WTC11 (cell line): Measurements from ENCODE around the gene ZYG11B. TPM values are rescaled to one million over a fixed set of nuclear protein-coding genes. Genes with fewer than 3 reads are reported as not detected.
"Not testable (repeated sequence)": the region's sequence is repeated elsewhere in the genome, so short reads cannot be mapped to it uniquely, and the experiment has no call there.

Source experiments
- ATAC-seq: fragments of 200-7000 bp; cut with Tn5 transposase; 2 replicates; pipeline ENCODE4 v1.10.0; 2021; ENCODE audit warnings: mild to moderate bottlenecking, moderate library complexity
- CTCF ChIA-PET: fragments of 300-600 bp; sonication (Branson Sonifier 250); formaldehyde crosslinking; loops from one replicate; lab custom pipeline; 2021; ENCODE audit warnings: antibody characterized with exemption; lab: Charles Lee
- POLR2A ChIA-PET: fragments of 350-600 bp; sonication (Branson Sonifier 250); formaldehyde crosslinking; loops from one replicate; lab custom pipeline; 2021; ENCODE audit warnings: antibody characterized with exemption; lab: Charles Lee
- DNase-seq: peaks from one replicate; pipeline ENCODE4 v3.0.0; 2021; ENCODE audit warnings: low spot score
- H3K27ac Mint-ChIP-seq: 2 replicates; pipeline ENCODE4 v1.8.0; 2021; ENCODE audit warnings: mixed read lengths
- H3K27me3 Mint-ChIP-seq: 2 replicates; pipeline ENCODE4 v1.8.0; 2021; ENCODE audit warnings: low read depth, mild to moderate bottlenecking, moderate library complexity, mixed read lengths
- H3K36me3 Mint-ChIP-seq: 2 replicates; pipeline ENCODE4 v1.8.0; 2021; ENCODE audit warnings: mixed read lengths
- H3K4me1 Mint-ChIP-seq: 2 replicates; pipeline ENCODE4 v1.8.0; 2022; ENCODE audit warnings: mixed read lengths
- H3K4me3 Mint-ChIP-seq: 2 replicates; pipeline ENCODE4 v1.8.0; 2021; ENCODE audit warnings: mild to moderate bottlenecking, moderate library complexity, mixed read lengths
- H3K9me3 Mint-ChIP-seq: 2 replicates; pipeline ENCODE4 v1.8.0; 2021; ENCODE audit warnings: mixed read lengths
- ATF1 ChIP-seq: sonication (generic); formaldehyde crosslinking; IDR thresholded peaks from 2 replicates; pipeline ENCODE4 v1.8.1; 2023; ENCODE audit warnings: mild to moderate bottlenecking, moderate library complexity, missing genetic modification reagents
- ESRRA ChIP-seq: sonication (generic); formaldehyde crosslinking; IDR thresholded peaks from 2 replicates; pipeline ENCODE4 v1.8.1; 2022; ENCODE audit warnings: mild to moderate bottlenecking, missing genetic modification reagents, borderline replicate concordance
- ETV6 ChIP-seq: sonication (generic); formaldehyde crosslinking; IDR thresholded peaks from 2 replicates; pipeline ENCODE4 v1.8.1; 2022; ENCODE audit warnings: mild to moderate bottlenecking, missing genetic modification reagents
- GABPB1 ChIP-seq: sonication (generic); formaldehyde crosslinking; IDR thresholded peaks from 2 replicates; pipeline ENCODE4 v1.8.1; 2023; ENCODE audit warnings: mild to moderate bottlenecking, missing genetic modification reagents
- GRHL2 ChIP-seq: fragments of 250-450 bp; sonication (Bioruptor Pico); IDR thresholded peaks from 2 replicates; pipeline ENCODE4 v1.8.0; 2022; ENCODE audit warnings: mild to moderate bottlenecking, moderate library complexity; ENCODE audit not compliant: insufficient replicate concordance, severe bottlenecking
- HMGA2 ChIP-seq: fragments of 250-450 bp; sonication (Bioruptor Pico); IDR thresholded peaks from 2 replicates; pipeline ENCODE4 v1.4.0; 2021; ENCODE audit warnings: mild to moderate bottlenecking, moderate library complexity
- JAZF1 ChIP-seq: fragments of 250-450 bp; sonication (Bioruptor Pico); IDR thresholded peaks from 2 replicates; pipeline ENCODE4 v1.9.0; 2021; ENCODE audit warnings: moderate library complexity, mild to moderate bottlenecking, inconsistent platforms
- MYBL2 ChIP-seq: sonication (generic); formaldehyde crosslinking; IDR thresholded peaks from 2 replicates; pipeline ENCODE4 v1.8.1; 2023; ENCODE audit warnings: mild to moderate bottlenecking, moderate library complexity, missing genetic modification reagents
- NFE2L1 ChIP-seq: sonication (generic); formaldehyde crosslinking; IDR thresholded peaks from 2 replicates; pipeline ENCODE4 v1.8.1; 2023; ENCODE audit warnings: missing genetic modification reagents
- NR2C2 ChIP-seq: sonication (generic); formaldehyde crosslinking; IDR thresholded peaks from 2 replicates; pipeline ENCODE4 v1.8.0; 2022; ENCODE audit warnings: mild to moderate bottlenecking, missing genetic modification reagents
- OVOL2 ChIP-seq: fragments of 250-450 bp; sonication (Bioruptor Pico); IDR thresholded peaks from 2 replicates; pipeline ENCODE4 v1.9.0; 2021; ENCODE audit warnings: mild to moderate bottlenecking, borderline replicate concordance
- SMAD3 ChIP-seq: sonication (generic); formaldehyde crosslinking; IDR thresholded peaks from 2 replicates; pipeline ENCODE4 v1.8.0; 2022; ENCODE audit warnings: missing genetic modification reagents, mild to moderate bottlenecking, borderline replicate concordance
- TCF7 ChIP-seq: sonication (generic); formaldehyde crosslinking; IDR thresholded peaks from 2 replicates; pipeline ENCODE4 v1.8.0; 2022; ENCODE audit warnings: mild to moderate bottlenecking, low read depth, missing genetic modification reagents, moderate library complexity
- ZNF121 ChIP-seq: sonication (generic); formaldehyde crosslinking; IDR thresholded peaks from 2 replicates; pipeline ENCODE4 v1.8.0; 2023; ENCODE audit warnings: missing genetic modification reagents
- total RNA-seq: library from RNA; stranded (reverse); gene quantifications from 3 replicates; pipeline ENCODE4 v1.2.3, GENCODE V29; 2021
- TF ChIP-seq, protein P1 (sequence below): fragments of 200-600 bp; IDR thresholded peaks from 2 replicates; pipeline ENCODE4 v1.8.0; 2022; ENCODE audit warnings: antibody characterized with exemption
- TF ChIP-seq, protein P2 (sequence below): sonication (generic); formaldehyde crosslinking; IDR thresholded peaks from 2 replicates; pipeline ENCODE4 v1.8.1; 2022; ENCODE audit warnings: mild to moderate bottlenecking, missing genetic modification reagents, moderate library complexity, borderline replicate concordance
- TF ChIP-seq, protein P3 (sequence below): sonication (generic); formaldehyde crosslinking; IDR thresholded peaks from 2 replicates; pipeline ENCODE4 v1.8.0; 2023; ENCODE audit warnings: mild to moderate bottlenecking, missing genetic modification reagents
- TF ChIP-seq, protein P4 (sequence below): sonication (generic); formaldehyde crosslinking; IDR thresholded peaks from 2 replicates; pipeline ENCODE4 v1.8.1; 2023; ENCODE audit warnings: mild to moderate bottlenecking, missing genetic modification reagents

ZYG11B gene
- total RNA-seq, 1 experiment from 2014 or later: 19.2 TPM

DNA sequence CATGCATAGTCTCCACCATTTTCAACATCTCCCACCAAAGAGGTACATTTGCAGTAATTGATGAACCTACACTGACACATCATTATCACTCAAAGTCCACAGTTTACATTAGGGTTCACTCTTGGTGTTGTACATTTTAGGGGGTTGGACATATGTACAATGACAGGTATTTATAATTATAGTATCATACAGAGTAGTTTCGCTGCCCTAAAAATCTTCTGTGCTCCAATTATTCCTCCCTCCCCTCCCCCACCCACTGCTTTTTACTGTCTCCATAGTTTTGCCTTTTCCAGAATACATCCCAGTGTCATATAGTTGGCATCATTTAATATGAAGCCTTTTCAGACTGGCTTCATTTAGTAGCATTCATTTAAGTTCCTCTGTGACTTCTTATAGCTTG, 41.7 kb upstream of the ZYG11B start:
- CTCF ChIA-PET: no interaction called here
- DNase-seq: no peak
- H3K36me3 Mint-ChIP-seq: peaks cover 39% of the 10 kb centered on the region

DNA sequence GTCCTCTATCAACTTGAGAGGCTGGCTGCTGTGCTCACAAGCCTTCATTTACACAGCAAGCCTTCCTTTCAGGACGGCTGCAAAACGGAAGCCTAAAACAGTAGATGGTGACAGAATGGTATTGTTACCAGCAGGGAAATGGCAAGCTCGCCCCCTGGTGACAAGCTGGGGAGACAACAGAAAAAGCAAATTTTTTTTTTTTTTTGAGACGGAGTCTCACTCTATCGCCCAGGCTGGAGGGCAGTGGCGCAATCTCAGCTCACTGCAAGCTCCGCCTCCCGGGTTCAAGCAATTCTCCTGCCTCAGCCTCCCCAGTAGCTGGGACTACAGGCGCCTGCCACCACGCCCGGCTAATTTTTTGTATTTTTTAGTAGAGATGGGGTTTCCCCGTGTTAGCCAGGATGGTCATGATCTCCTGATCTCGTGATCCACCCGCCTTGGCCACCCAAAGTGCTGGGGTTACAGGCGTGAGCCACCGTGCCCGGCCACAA, 39.9 kb upstream of the ZYG11B start:
- not testable (repeated sequence) for H3K27me3 Mint-ChIP-seq, H3K9me3 Mint-ChIP-seq, H3K4me1 Mint-ChIP-seq, H3K4me3 Mint-ChIP-seq
- Mint-ChIP-seq H3K27ac (peak overlapping the region; percentile 28), H3K36me3 (peaks cover 44% of the 10 kb centered on the region)
- TF ChIP-seq, protein P1, sequence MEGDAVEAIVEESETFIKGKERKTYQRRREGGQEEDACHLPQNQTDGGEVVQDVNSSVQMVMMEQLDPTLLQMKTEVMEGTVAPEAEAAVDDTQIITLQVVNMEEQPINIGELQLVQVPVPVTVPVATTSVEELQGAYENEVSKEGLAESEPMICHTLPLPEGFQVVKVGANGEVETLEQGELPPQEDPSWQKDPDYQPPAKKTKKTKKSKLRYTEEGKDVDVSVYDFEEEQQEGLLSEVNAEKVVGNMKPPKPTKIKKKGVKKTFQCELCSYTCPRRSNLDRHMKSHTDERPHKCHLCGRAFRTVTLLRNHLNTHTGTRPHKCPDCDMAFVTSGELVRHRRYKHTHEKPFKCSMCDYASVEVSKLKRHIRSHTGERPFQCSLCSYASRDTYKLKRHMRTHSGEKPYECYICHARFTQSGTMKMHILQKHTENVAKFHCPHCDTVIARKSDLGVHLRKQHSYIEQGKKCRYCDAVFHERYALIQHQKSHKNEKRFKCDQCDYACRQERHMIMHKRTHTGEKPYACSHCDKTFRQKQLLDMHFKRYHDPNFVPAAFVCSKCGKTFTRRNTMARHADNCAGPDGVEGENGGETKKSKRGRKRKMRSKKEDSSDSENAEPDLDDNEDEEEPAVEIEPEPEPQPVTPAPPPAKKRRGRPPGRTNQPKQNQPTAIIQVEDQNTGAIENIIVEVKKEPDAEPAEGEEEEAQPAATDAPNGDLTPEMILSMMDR: peak; percentile 69
- TF ChIP-seq ZNF121 (CRISPR knock-in tag): peak; percentile 61
- ChIA-PET CTCF (interaction anchor here (0.6 to 2.2 kb wide), 28 partner anchors 13 to 469 kb away, joined by 3 to 13 read pairs (median 3); partner anchors contain the start of genes ECHDC2, ORC1, PRPF38A and TUT4), POLR2A (interaction anchor here (1.1 kb wide), 1 partner anchor 10 kb away, joined by 3 read pairs; no protein-coding TSS in a partner anchor)
- DNase-seq (peak; percentile 76), ATAC-seq (peak; percentile 90)

More for the DNA sequence above, 41.7 kb upstream of the ZYG11B start:
- no peak for ATAC-seq
- TF ChIP-seq GABPB1 (CRISPR knock-in tag): no peak
- TF ChIP-seq NR2C2 (CRISPR knock-in tag): no peak
- no peak for TF ChIP-seq SMAD3
- TF ChIP-seq, protein P2, sequence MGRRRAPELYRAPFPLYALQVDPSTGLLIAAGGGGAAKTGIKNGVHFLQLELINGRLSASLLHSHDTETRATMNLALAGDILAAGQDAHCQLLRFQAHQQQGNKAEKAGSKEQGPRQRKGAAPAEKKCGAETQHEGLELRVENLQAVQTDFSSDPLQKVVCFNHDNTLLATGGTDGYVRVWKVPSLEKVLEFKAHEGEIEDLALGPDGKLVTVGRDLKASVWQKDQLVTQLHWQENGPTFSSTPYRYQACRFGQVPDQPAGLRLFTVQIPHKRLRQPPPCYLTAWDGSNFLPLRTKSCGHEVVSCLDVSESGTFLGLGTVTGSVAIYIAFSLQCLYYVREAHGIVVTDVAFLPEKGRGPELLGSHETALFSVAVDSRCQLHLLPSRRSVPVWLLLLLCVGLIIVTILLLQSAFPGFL: no peak
- no peak for TF ChIP-seq ESRRA (CRISPR knock-in tag)
- no peak for TF ChIP-seq JAZF1 (CRISPR knock-in tag)
- no peak for TF ChIP-seq ZNF121 (CRISPR knock-in tag)
- TF ChIP-seq, protein P3, sequence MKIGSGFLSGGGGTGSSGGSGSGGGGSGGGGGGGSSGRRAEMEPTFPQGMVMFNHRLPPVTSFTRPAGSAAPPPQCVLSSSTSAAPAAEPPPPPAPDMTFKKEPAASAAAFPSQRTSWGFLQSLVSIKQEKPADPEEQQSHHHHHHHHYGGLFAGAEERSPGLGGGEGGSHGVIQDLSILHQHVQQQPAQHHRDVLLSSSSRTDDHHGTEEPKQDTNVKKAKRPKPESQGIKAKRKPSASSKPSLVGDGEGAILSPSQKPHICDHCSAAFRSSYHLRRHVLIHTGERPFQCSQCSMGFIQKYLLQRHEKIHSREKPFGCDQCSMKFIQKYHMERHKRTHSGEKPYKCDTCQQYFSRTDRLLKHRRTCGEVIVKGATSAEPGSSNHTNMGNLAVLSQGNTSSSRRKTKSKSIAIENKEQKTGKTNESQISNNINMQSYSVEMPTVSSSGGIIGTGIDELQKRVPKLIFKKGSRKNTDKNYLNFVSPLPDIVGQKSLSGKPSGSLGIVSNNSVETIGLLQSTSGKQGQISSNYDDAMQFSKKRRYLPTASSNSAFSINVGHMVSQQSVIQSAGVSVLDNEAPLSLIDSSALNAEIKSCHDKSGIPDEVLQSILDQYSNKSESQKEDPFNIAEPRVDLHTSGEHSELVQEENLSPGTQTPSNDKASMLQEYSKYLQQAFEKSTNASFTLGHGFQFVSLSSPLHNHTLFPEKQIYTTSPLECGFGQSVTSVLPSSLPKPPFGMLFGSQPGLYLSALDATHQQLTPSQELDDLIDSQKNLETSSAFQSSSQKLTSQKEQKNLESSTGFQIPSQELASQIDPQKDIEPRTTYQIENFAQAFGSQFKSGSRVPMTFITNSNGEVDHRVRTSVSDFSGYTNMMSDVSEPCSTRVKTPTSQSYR (CRISPR knock-in tag): no peak
- TF ChIP-seq HMGA2 (CRISPR knock-in tag): no peak
- TF ChIP-seq MYBL2: no peak
- no peak for TF ChIP-seq ETV6 (CRISPR knock-in tag)
- TF ChIP-seq, protein P4, sequence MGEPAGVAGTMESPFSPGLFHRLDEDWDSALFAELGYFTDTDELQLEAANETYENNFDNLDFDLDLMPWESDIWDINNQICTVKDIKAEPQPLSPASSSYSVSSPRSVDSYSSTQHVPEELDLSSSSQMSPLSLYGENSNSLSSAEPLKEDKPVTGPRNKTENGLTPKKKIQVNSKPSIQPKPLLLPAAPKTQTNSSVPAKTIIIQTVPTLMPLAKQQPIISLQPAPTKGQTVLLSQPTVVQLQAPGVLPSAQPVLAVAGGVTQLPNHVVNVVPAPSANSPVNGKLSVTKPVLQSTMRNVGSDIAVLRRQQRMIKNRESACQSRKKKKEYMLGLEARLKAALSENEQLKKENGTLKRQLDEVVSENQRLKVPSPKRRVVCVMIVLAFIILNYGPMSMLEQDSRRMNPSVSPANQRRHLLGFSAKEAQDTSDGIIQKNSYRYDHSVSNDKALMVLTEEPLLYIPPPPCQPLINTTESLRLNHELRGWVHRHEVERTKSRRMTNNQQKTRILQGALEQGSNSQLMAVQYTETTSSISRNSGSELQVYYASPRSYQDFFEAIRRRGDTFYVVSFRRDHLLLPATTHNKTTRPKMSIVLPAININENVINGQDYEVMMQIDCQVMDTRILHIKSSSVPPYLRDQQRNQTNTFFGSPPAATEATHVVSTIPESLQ (CRISPR knock-in tag): no peak
- no peak for TF ChIP-seq OVOL2 (CRISPR knock-in tag)
- TF ChIP-seq NFE2L1 (CRISPR knock-in tag): no peak
- no peak for TF ChIP-seq GRHL2
- no peak for TF ChIP-seq TCF7 (CRISPR knock-in tag)
- no peak for TF ChIP-seq ATF1 (CRISPR knock-in tag)
- peaks cover 7% of the 10 kb centered on the region for H3K9me3 Mint-ChIP-seq
- H3K27me3 Mint-ChIP-seq: no peaks in the 10 kb centered on the region
- POLR2A ChIA-PET: no interaction called here
- no peak overlapping the region for H3K4me3 Mint-ChIP-seq
- H3K4me1 Mint-ChIP-seq: peaks cover 14% of the 10 kb centered on the region
- H3K27ac Mint-ChIP-seq: no peak overlapping the region
